ENCODE data around the gene MYOM1.

DNA sequence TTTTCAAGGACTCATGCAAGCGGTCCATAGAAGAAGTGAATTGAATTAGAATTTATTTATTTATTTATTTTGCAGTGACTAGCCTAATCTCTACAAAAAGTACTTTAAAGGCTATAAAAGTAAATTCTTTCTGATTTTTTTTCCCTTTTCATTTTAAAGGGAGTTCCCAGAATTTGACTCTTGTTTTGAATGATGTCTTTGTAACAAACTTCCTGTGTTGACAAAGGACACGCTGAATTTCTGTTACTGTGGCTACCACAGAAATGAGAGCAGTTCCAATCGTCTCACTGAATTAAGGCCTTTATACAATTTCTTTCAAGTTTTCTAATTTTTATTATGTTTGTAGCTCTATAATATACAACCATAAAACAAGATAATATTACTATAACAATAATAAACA lies 160.5 kb downstream of the MYOM1 start:
- TF ChIP-seq, protein P1, sequence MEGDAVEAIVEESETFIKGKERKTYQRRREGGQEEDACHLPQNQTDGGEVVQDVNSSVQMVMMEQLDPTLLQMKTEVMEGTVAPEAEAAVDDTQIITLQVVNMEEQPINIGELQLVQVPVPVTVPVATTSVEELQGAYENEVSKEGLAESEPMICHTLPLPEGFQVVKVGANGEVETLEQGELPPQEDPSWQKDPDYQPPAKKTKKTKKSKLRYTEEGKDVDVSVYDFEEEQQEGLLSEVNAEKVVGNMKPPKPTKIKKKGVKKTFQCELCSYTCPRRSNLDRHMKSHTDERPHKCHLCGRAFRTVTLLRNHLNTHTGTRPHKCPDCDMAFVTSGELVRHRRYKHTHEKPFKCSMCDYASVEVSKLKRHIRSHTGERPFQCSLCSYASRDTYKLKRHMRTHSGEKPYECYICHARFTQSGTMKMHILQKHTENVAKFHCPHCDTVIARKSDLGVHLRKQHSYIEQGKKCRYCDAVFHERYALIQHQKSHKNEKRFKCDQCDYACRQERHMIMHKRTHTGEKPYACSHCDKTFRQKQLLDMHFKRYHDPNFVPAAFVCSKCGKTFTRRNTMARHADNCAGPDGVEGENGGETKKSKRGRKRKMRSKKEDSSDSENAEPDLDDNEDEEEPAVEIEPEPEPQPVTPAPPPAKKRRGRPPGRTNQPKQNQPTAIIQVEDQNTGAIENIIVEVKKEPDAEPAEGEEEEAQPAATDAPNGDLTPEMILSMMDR (IDR thresholded peaks at IDR 0.05 in 8 of 11, conservative IDR thresholded peaks at IDR 0.05 in 3 of 11) = no peak
- TF ChIP-seq POLR2A (IDR thresholded peaks at IDR 0.05) = no peak
- TF ChIP-seq POLR2AphosphoS5 (IDR thresholded peaks at IDR 0.05) = no peak

Measured in spleen (tissue), 7 donors.